Right lobe of liver (tissue), 4 donors: ENCODE results near the gene RING1.

Experiments used
- CTCF ChIP-seq, 4 donors: fragments of 200-600 bp in 3 of 4; fragments of 450-650 bp in 1 of 4; IDR thresholded peaks; one replicate each; pipeline versions ENCODE4 v1.5.1 to v1.8.0; 2016 to 2022; ENCODE audit warnings: antibody characterized with exemption in 4 of 4, mild to moderate bottlenecking in 2 of 4
- POLR2A ChIP-seq: fragments of 450-650 bp; IDR thresholded peaks from one replicate; pipeline ENCODE4 v1.6.1; 2017; ENCODE audit warnings: antibody characterized with exemption, mild to moderate bottlenecking
- donor health status: DM: no; HTN: no; CAD: no.
- donor health status: DM: no; HTN: no; CAD: no.
- donor health status: DM: no; HTN: yes; CAD: no.

- TF ChIP-seq CTCF (IDR thresholded peaks at IDR 0.05) = no peak
- no peak for TF ChIP-seq POLR2A
Measured at GRCh38 chr6:33236852-33237251, 28.6 kb downstream of the RING1 start.
